NT2/D1 (cell line): Measurements from ENCODE around the gene SWT1.

Experiments
- DNase-seq: peaks from one replicate; pipeline ENCODE4 v3.0.0-alpha.2; 2011; ENCODE audit warnings: low read depth, low spot score
- H3K27me3 ChIP-seq: 2 replicates; pipeline ENCODE4 v1.6.0; 2011; ENCODE audit warnings: mild to moderate bottlenecking; ENCODE audit not compliant: insufficient read length, insufficient read depth
- H3K36me3 ChIP-seq: 2 replicates; pipeline ENCODE4 v1.6.1; 2011; ENCODE audit warnings: mild to moderate bottlenecking, low read length, mixed read lengths; ENCODE audit not compliant: insufficient read depth, insufficient read length
- H3K4me1 ChIP-seq: 2 replicates; pipeline ENCODE4 v1.5.1; 2011; ENCODE audit not compliant: insufficient read depth, insufficient read length
- H3K4me3 ChIP-seq: 2 replicates; pipeline ENCODE4 v1.5.1; 2011; ENCODE audit warnings: low read depth; ENCODE audit not compliant: insufficient read length
- H3K9ac ChIP-seq: 2 replicates; pipeline ENCODE4 v1.6.0; 2011; ENCODE audit warnings: low read depth; ENCODE audit not compliant: insufficient read length
- H3K9me3 ChIP-seq: 2 replicates; pipeline ENCODE4 v1.5.1; 2011; ENCODE audit warnings: mild to moderate bottlenecking, low read length; ENCODE audit not compliant: insufficient read depth
- SUZ12 ChIP-seq: IDR thresholded peaks from 2 replicates; pipeline ENCODE4 v1.6.1; 2011; ENCODE audit not compliant: insufficient read length, insufficient read depth; ENCODE audit errors: extremely low read depth
- YY1 ChIP-seq: IDR thresholded peaks from 2 replicates; pipeline ENCODE4 v1.6.1; 2011; ENCODE audit not compliant: insufficient read length, insufficient read depth
- ZNF274 ChIP-seq: IDR thresholded peaks from 2 replicates; pipeline ENCODE4 v1.6.1; 2011; ENCODE audit warnings: mild to moderate bottlenecking, low read depth, low read length

Gene SWT1

DNA sequence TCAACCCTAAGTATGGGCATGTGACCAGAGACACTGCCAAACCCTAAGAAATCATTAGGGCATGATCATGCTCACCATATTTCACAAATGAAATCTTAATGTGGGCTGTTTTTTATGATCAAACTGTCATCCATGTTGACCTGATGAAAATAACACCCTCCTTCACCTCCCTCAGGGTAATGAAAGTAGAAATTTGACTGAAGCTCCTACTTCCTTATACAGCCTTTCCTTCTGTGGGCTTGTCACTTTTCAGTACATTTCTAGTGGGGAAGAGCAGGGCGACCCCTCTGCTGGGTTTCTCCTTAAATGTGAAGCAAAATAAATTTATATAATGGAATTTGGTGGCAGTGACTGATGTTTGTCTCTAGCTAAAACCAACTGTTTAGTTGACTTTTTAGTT, 134.2 kb downstream of the SWT1 start:
- TF ChIP-seq YY1 (no peak), ZNF274 (no peak), SUZ12 (no peak)
- DNase-seq: no peak
- H3K4me3 ChIP-seq: no peak overlapping the region
- H3K9ac ChIP-seq: no peak overlapping the region
- no peaks in the 10 kb centered on the region for H3K4me1 ChIP-seq
- no peaks in the 10 kb centered on the region for H3K9me3 ChIP-seq
- H3K36me3 ChIP-seq: peaks cover 36% of the 10 kb centered on the region
- H3K27me3 ChIP-seq: no peaks in the 10 kb centered on the region

DNA sequence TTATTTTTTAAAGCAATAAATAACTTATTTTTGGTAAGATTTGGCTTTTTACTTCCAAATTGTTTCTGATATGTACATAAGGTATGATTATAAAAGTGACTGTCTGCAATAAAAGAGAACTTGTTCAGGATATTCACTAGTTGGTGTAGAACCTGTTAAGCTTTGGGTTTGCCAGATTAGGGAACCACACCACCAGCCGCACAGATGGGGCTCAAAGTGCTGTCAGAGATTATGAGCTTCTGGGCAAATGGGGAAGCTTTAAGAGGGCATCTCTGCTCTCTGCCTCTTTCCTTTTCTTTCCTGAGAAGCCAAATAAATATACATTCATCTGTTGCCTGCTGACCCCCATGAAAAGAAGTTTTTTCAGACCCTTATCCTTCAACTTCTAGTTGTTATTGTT, 134.7 kb downstream of the SWT1 start:
- TF ChIP-seq SUZ12 (no peak), YY1 (no peak), ZNF274 (no peak)
- H3K9me3 ChIP-seq: no peaks in the 10 kb centered on the region
- no peak overlapping the region for H3K9ac ChIP-seq
- no peaks in the 10 kb centered on the region for H3K27me3 ChIP-seq
- no peaks in the 10 kb centered on the region for H3K4me1 ChIP-seq
- no peak for DNase-seq
- no peak overlapping the region for H3K4me3 ChIP-seq
- H3K36me3 ChIP-seq: peaks cover 41% of the 10 kb centered on the region

DNA sequence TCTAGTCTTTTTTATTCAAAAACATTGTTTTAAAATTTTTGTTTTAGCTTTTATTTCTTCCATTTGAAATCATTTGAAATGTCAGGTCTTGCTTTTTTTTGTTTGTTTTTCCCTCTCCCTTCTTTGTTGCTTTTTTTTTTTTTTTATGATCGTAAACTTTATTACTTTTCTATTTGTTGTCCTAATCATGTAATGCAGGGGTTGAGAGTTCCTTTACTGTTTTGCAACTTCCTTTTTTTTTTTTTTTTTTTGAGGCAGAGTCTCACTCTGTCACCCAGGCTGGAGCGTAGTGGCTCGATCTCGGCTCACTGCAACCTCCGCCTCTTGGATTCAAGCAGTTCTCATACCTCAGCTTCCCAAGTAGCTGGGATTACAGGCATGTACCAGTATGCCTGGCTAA, 135.3 kb downstream of the SWT1 start:
- DNase-seq: no peak
- Histone ChIP-seq H3K36me3 (peaks cover 47% of the 10 kb centered on the region), H3K4me3 (no peak overlapping the region), H3K27me3 (no peaks in the 10 kb centered on the region), H3K4me1 (no peaks in the 10 kb centered on the region), H3K9me3 (no peaks in the 10 kb centered on the region), H3K9ac (no peak overlapping the region)
- TF ChIP-seq SUZ12: no peak
- no peak for TF ChIP-seq YY1
- no peak for TF ChIP-seq ZNF274

DNA sequence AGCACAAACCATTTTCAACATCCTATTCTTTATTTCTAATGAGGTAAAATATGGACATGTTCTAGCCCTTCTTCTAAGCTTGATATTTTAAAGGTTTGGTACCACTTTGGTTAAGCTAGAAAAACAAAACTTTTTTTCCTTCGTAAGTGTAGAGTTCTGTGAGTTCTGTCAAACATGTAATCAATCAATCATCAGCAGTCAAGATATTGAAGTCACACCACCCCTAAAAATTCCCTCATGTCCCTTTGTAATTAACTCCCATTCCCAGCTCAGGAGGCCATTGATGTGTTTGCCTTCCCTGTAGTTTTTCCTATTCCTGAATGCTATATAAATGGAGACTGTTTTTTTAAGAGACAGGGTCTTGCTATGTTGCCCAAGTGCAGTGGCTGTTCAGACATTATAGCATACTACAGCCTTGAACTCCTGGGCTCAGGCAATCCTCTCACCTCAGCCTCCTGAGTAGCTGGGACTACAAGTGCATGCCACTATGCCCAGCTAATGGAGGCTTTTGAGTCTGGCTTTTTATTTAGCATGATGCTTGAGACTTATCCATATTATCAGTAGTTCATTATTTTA, 137.1 kb downstream of the SWT1 start:
- peaks cover 65% of the 10 kb centered on the region for H3K36me3 ChIP-seq
- no peak for DNase-seq
- TF ChIP-seq ZNF274 (no peak), SUZ12 (no peak), YY1 (no peak)
- H3K9me3 ChIP-seq: no peaks in the 10 kb centered on the region
- no peak overlapping the region for H3K4me3 ChIP-seq
- H3K27me3 ChIP-seq: no peaks in the 10 kb centered on the region
- H3K9ac ChIP-seq: no peak overlapping the region
- H3K4me1 ChIP-seq: no peaks in the 10 kb centered on the region

DNA sequence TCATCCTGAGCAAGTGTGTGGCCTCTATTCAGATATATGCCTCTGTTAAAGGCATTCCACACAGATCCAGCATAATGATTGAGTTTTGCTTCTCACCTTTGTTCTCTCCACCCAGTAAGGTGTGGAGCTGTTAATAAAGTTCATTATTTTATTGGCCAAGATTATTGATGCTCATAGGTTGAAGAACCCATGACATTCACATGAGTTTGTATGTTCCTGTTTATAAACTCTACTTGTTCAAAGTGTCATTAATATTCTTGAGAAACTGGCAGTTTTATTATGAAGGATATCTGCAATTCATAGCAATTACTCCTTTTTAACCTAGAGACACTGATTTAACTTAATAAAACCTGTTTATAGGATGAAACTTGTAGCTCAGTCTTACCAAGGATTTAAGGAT, 138.1 kb downstream of the SWT1 start:
- DNase-seq: no peak
- no peaks in the 10 kb centered on the region for H3K4me1 ChIP-seq
- no peaks in the 10 kb centered on the region for H3K27me3 ChIP-seq
- H3K9ac ChIP-seq: no peak overlapping the region
- no peaks in the 10 kb centered on the region for H3K9me3 ChIP-seq
- H3K4me3 ChIP-seq: no peak overlapping the region
- TF ChIP-seq ZNF274 (no peak), SUZ12 (no peak), YY1 (no peak)
- peaks cover 75% of the 10 kb centered on the region for H3K36me3 ChIP-seq

DNA sequence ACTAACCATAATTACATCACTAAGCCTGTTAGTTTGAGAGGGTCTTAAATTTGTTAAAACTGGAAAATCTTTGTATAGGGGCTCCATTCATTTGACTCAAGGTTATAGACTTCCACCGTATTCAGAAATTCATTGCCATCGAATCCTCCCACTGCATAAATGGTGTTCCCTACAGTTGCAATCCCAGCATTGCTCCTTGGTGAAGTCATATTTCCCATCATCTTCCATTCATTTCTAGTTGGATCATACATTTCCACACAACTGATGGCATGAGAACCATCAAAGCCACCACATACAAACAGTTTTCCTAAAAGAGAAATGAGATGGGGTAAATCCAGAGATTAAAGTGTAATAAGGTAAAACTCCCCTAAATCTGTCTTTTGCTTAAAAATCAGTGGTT, 141.0 kb downstream of the SWT1 start:
- Histone ChIP-seq H3K9ac (no peak overlapping the region), H3K27me3 (no peaks in the 10 kb centered on the region), H3K4me3 (no peak overlapping the region), H3K36me3 (peaks cover 99% of the 10 kb centered on the region), H3K4me1 (no peaks in the 10 kb centered on the region), H3K9me3 (no peaks in the 10 kb centered on the region)
- DNase-seq: no peak
- no peak for TF ChIP-seq SUZ12
- TF ChIP-seq YY1: no peak
- TF ChIP-seq ZNF274: no peak

DNA sequence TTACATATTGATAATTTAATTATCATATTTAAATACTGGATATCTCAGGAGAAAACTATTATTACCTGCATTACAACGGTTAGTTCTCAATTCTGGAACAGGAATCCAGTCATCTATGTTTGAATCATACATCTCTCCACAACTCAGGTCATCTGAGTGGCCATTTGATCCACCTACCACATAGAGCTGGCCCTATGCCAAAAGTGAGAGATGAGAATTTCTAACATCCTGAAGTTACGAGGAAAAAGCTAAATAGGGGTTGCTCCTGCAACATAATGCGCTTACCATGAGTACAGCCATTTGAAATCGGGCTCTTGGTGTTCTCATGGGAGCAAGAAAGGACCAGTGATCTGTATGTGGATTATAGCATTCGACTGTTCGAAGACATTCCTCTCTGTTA, 143.2 kb downstream of the SWT1 start:
- TF ChIP-seq YY1: no peak
- no peak for TF ChIP-seq ZNF274
- no peak for TF ChIP-seq SUZ12
- H3K9me3 ChIP-seq: no peaks in the 10 kb centered on the region
- no peak overlapping the region for H3K4me3 ChIP-seq
- no peak for DNase-seq
- no peaks in the 10 kb centered on the region for H3K4me1 ChIP-seq
- no peak overlapping the region for H3K9ac ChIP-seq
- H3K27me3 ChIP-seq: no peaks in the 10 kb centered on the region
- peaks cover 100% of the 10 kb centered on the region for H3K36me3 ChIP-seq
